ENCODE data around the gene PRG2. TPM values are rescaled to one million over a fixed set of nuclear protein-coding genes. Genes with fewer than 3 reads are reported as not detected.

Gene PRG2
- total and polyA plus RNA-seq, 2 donors (not counting 1 experiment from before 2014, with no cell fraction given), result 0.07 TPM; not detected in 1

- POLR2A ChIA-PET, result no interaction called here
- CTCF ChIA-PET, result no interaction called here
- H3K27ac Mint-ChIP-seq, result no peak overlapping the region
- H3K4me1 ChIP-seq (ENCODE audit: control insufficient read depth in 2 of 2, insufficient read depth in 2 of 2, low read length in 2 of 2), result no peaks in the 10 kb centered on the region
- ATAC-seq (ENCODE audit: low read depth) (no peak), DNase-seq (no peak)
- no peaks in the 10 kb centered on the region for H3K79me2 ChIP-seq (ENCODE audit: control insufficient read depth, insufficient read depth, low read length)
- H3K27me3 ChIP-seq (replicated peaks in 1 of 4; ENCODE audit: control extremely low read depth in 1 of 4, control insufficient read depth in 3 of 4, insufficient read depth in 4 of 4, low read length in 3 of 4), result peaks cover 0 to 5% (median 0%) of the 10 kb centered on the region in 4 experiments
- no peaks in the 10 kb centered on the region for H3K4me1 Mint-ChIP-seq
- H3K4me3 ChIP-seq (ENCODE audit: control extremely low read depth in 1 of 5, extremely low read depth in 1 of 5, insufficient read depth in 1 of 5, low read depth in 2 of 5, low read length in 4 of 5), result no peak overlapping the region
- no peak overlapping the region for H3K4me2 ChIP-seq (replicated peaks; ENCODE audit: low read depth, low read length, poor library complexity, severe bottlenecking)
- intact Hi-C loops (cut with micrococcal nuclease), result no loop called here
- H3K9ac ChIP-seq (ENCODE audit: low read length), result no peak overlapping the region
- H3K27me3 Mint-ChIP-seq, result peaks cover 20% of the 10 kb centered on the region
- no peak overlapping the region for H3K4me3 Mint-ChIP-seq
- H3K27ac ChIP-seq (ENCODE audit: low read length in 2 of 2), result no peak overlapping the region
- H3K9me3 ChIP-seq (ENCODE audit: control extremely low read depth in 1 of 3, control insufficient read depth in 2 of 3, insufficient read depth in 1 of 3, low read length in 2 of 3), result no peaks in the 10 kb centered on the region
- H2AFZ ChIP-seq (ENCODE audit: insufficient read depth, low read depth, low read length, poor library complexity, severe bottlenecking), result no peak overlapping the region
- no peaks in the 10 kb centered on the region for H3K36me3 ChIP-seq (replicated peaks in 1 of 2; ENCODE audit: control extremely low read depth in 1 of 2, control insufficient read depth in 1 of 2, extremely low read depth in 1 of 2, insufficient read depth in 2 of 2, low read length in 1 of 2)
- H3K9me3 Mint-ChIP-seq (ENCODE audit: insufficient read depth), result no peaks in the 10 kb centered on the region
- no peak for TF ChIP-seq CTCF (IDR thresholded peaks at IDR 0.05)
- TF ChIP-seq EZH2 (IDR thresholded peaks at IDR 0.05; ENCODE audit: borderline replicate concordance, insufficient read depth, low read depth, low read length, poor library complexity, severe bottlenecking), result no peak
- no peaks in the 10 kb centered on the region for H4K20me1 ChIP-seq (ENCODE audit: control insufficient read depth, insufficient read depth, low read length, poor library complexity, severe bottlenecking)
Measured at GRCh38 chr11:57378186-57378585, 12.3 kb downstream of the PRG2 start.

GRCh38 chr11:57377107-57377506, 13.3 kb downstream of the PRG2 start:
- Histone ChIP-seq H3K27ac (ENCODE audit: low read length in 2 of 2) (no peak overlapping the region), H3K79me2 (ENCODE audit: control insufficient read depth, insufficient read depth, low read length) (no peaks in the 10 kb centered on the region), H3K36me3 (replicated peaks in 1 of 2; ENCODE audit: control extremely low read depth in 1 of 2, control insufficient read depth in 1 of 2, extremely low read depth in 1 of 2, insufficient read depth in 2 of 2, low read length in 1 of 2) (no peaks in the 10 kb centered on the region), H3K9me3 (ENCODE audit: control extremely low read depth in 1 of 3, control insufficient read depth in 2 of 3, insufficient read depth in 1 of 3, low read length in 2 of 3) (no peaks in the 10 kb centered on the region), H2AFZ (ENCODE audit: insufficient read depth, low read depth, low read length, poor library complexity, severe bottlenecking) (no peak overlapping the region), H3K4me2 (replicated peaks; ENCODE audit: low read depth, low read length, poor library complexity, severe bottlenecking) (no peak overlapping the region), H3K27me3 (replicated peaks in 1 of 4; ENCODE audit: control extremely low read depth in 1 of 4, control insufficient read depth in 3 of 4, insufficient read depth in 4 of 4, low read length in 3 of 4) (peaks cover 0 to 5% (median 0%) of the 10 kb centered on the region in 4 experiments), H3K4me1 (ENCODE audit: control insufficient read depth in 2 of 2, insufficient read depth in 2 of 2, low read length in 2 of 2) (no peaks in the 10 kb centered on the region), H4K20me1 (ENCODE audit: control insufficient read depth, insufficient read depth, low read length, poor library complexity, severe bottlenecking) (no peaks in the 10 kb centered on the region), H3K4me3 (ENCODE audit: control extremely low read depth in 1 of 5, extremely low read depth in 1 of 5, insufficient read depth in 1 of 5, low read depth in 2 of 5, low read length in 4 of 5) (no peak overlapping the region), H3K9ac (ENCODE audit: low read length) (no peak overlapping the region)
- Mint-ChIP-seq H3K27me3 (peaks cover 20% of the 10 kb centered on the region), H3K4me1 (no peaks in the 10 kb centered on the region), H3K27ac (no peak overlapping the region), H3K4me3 (no peak overlapping the region), H3K9me3 (ENCODE audit: insufficient read depth) (no peaks in the 10 kb centered on the region)
- 83% methylated on average over 5 of the region's 5 CpGs for WGBS (ENCODE audit: insufficient coverage)
- no peak for ATAC-seq (ENCODE audit: low read depth)
- intact Hi-C loops (cut with micrococcal nuclease), result no loop called here
- ChIA-PET CTCF (no interaction called here), POLR2A (no interaction called here)
- no peak for DNase-seq
- TF ChIP-seq CTCF (IDR thresholded peaks at IDR 0.05) (no peak), EZH2 (IDR thresholded peaks at IDR 0.05; ENCODE audit: borderline replicate concordance, insufficient read depth, low read depth, low read length, poor library complexity, severe bottlenecking) (no peak)

All from B cell (primary cell).